ENCODE measurements around the gene UTF1.

Gene UTF1

GRCh38 chr10:133230044-133230361 lies at the start of gene UTF1:
UTF1 (plus strand) TSS chr10:133230217; CDS start chr10:133230289, 72 bp downstream.
- no peaks in the 10 kb centered on the region for H3K36me3 ChIP-seq (ENCODE audit: control insufficient read depth in 2 of 2, insufficient read depth in 2 of 2, low read length in 2 of 2)
- H3K27me3 ChIP-seq (ENCODE audit: control insufficient read depth in 2 of 2, insufficient read depth in 2 of 2, low read length in 2 of 2), result peaks cover 15 to 22% of the 10 kb centered on the region in 2 donors
- H3K4me3 ChIP-seq (ENCODE audit: low read length in 2 of 2), result no peak within 1 kb of the TSS
- H3K27ac ChIP-seq (ENCODE audit: low read depth in 2 of 2, low read length in 2 of 2), result no peak within 1 kb of the TSS
- no peaks in the 10 kb centered on the region for H3K4me1 ChIP-seq (ENCODE audit: control insufficient read depth in 2 of 2, insufficient read depth in 2 of 2, low read length in 2 of 2)
- no peak within 1 kb of the TSS for H3K9ac ChIP-seq (ENCODE audit: low read depth in 1 of 2, low read length in 2 of 2)
- no peaks in the 10 kb centered on the region for H3K9me3 ChIP-seq (ENCODE audit: control insufficient read depth in 2 of 2, low read length in 2 of 2)

GRCh38 chr10:133180965-133181639 lies 48.9 kb upstream of the UTF1 start:
- Histone ChIP-seq H3K9ac (ENCODE audit: low read depth in 1 of 2, low read length in 2 of 2) (no peak overlapping the region), H3K36me3 (ENCODE audit: control insufficient read depth in 2 of 2, insufficient read depth in 2 of 2, low read length in 2 of 2) (no peaks in the 10 kb centered on the region), H3K27me3 (ENCODE audit: control insufficient read depth in 2 of 2, insufficient read depth in 2 of 2, low read length in 2 of 2) (no peaks in the 10 kb centered on the region), H3K4me3 (ENCODE audit: low read length in 2 of 2) (no peak overlapping the region), H3K9me3 (ENCODE audit: control insufficient read depth in 2 of 2, low read length in 2 of 2) (peaks cover 0 to 7% of the 10 kb centered on the region in 2 donors), H3K4me1 (ENCODE audit: control insufficient read depth in 2 of 2, insufficient read depth in 2 of 2, low read length in 2 of 2) (no peaks in the 10 kb centered on the region), H3K27ac (ENCODE audit: low read depth in 2 of 2, low read length in 2 of 2) (no peak overlapping the region)

- Histone ChIP-seq H3K4me1 (ENCODE audit: control insufficient read depth in 2 of 2, insufficient read depth in 2 of 2, low read length in 2 of 2) (no peaks in the 10 kb centered on the region), H3K27me3 (ENCODE audit: control insufficient read depth in 2 of 2, insufficient read depth in 2 of 2, low read length in 2 of 2) (no peaks in the 10 kb centered on the region), H3K4me3 (ENCODE audit: low read length in 2 of 2) (no peak overlapping the region), H3K27ac (ENCODE audit: low read depth in 2 of 2, low read length in 2 of 2) (no peak overlapping the region), H3K36me3 (ENCODE audit: control insufficient read depth in 2 of 2, insufficient read depth in 2 of 2, low read length in 2 of 2) (no peaks in the 10 kb centered on the region), H3K9me3 (ENCODE audit: control insufficient read depth in 2 of 2, low read length in 2 of 2) (peaks cover 0 to 7% of the 10 kb centered on the region in 2 donors), H3K9ac (ENCODE audit: low read depth in 1 of 2, low read length in 2 of 2) (no peak overlapping the region)
Observed at GRCh38 chr10:133182190-133182589, 47.8 kb upstream of the UTF1 start.

GRCh38 chr10:133182791-133183645 lies 47.0 kb upstream of the UTF1 start:
- H3K36me3 ChIP-seq (ENCODE audit: control insufficient read depth in 2 of 2, insufficient read depth in 2 of 2, low read length in 2 of 2), result no peaks in the 10 kb centered on the region
- no peak overlapping the region for H3K27ac ChIP-seq (ENCODE audit: low read depth in 2 of 2, low read length in 2 of 2)
- H3K4me3 ChIP-seq (ENCODE audit: low read length in 2 of 2), result no peak overlapping the region
- no peaks in the 10 kb centered on the region for H3K4me1 ChIP-seq (ENCODE audit: control insufficient read depth in 2 of 2, insufficient read depth in 2 of 2, low read length in 2 of 2)
- H3K9ac ChIP-seq (ENCODE audit: low read depth in 1 of 2, low read length in 2 of 2), result no peak overlapping the region
- no peaks in the 10 kb centered on the region for H3K9me3 ChIP-seq (ENCODE audit: control insufficient read depth in 2 of 2, low read length in 2 of 2)
- H3K27me3 ChIP-seq (ENCODE audit: control insufficient read depth in 2 of 2, insufficient read depth in 2 of 2, low read length in 2 of 2), result no peaks in the 10 kb centered on the region

GRCh38 chr10:133183646-133184378 lies 46.2 kb upstream of the UTF1 start:
- H3K9me3 ChIP-seq (ENCODE audit: control insufficient read depth in 2 of 2, low read length in 2 of 2), result no peaks in the 10 kb centered on the region
- H3K9ac ChIP-seq (ENCODE audit: low read depth in 1 of 2, low read length in 2 of 2), result no peak overlapping the region
- H3K27me3 ChIP-seq (ENCODE audit: control insufficient read depth in 2 of 2, insufficient read depth in 2 of 2, low read length in 2 of 2), result no peaks in the 10 kb centered on the region
- no peak overlapping the region for H3K27ac ChIP-seq (ENCODE audit: low read depth in 2 of 2, low read length in 2 of 2)
- no peaks in the 10 kb centered on the region for H3K36me3 ChIP-seq (ENCODE audit: control insufficient read depth in 2 of 2, insufficient read depth in 2 of 2, low read length in 2 of 2)
- H3K4me1 ChIP-seq (ENCODE audit: control insufficient read depth in 2 of 2, insufficient read depth in 2 of 2, low read length in 2 of 2), result no peaks in the 10 kb centered on the region
- H3K4me3 ChIP-seq (ENCODE audit: low read length in 2 of 2), result no peak overlapping the region

- Histone ChIP-seq H3K4me3 (ENCODE audit: low read length in 2 of 2) (no peak overlapping the region), H3K27me3 (ENCODE audit: control insufficient read depth in 2 of 2, insufficient read depth in 2 of 2, low read length in 2 of 2) (no peaks in the 10 kb centered on the region), H3K27ac (ENCODE audit: low read depth in 2 of 2, low read length in 2 of 2) (no peak overlapping the region), H3K4me1 (ENCODE audit: control insufficient read depth in 2 of 2, insufficient read depth in 2 of 2, low read length in 2 of 2) (no peaks in the 10 kb centered on the region), H3K9me3 (ENCODE audit: control insufficient read depth in 2 of 2, low read length in 2 of 2) (no peaks in the 10 kb centered on the region), H3K9ac (ENCODE audit: low read depth in 1 of 2, low read length in 2 of 2) (no peak overlapping the region), H3K36me3 (ENCODE audit: control insufficient read depth in 2 of 2, insufficient read depth in 2 of 2, low read length in 2 of 2) (no peaks in the 10 kb centered on the region)
Observed at GRCh38 chr10:133184591-133185244, 45.3 kb upstream of the UTF1 start.

GRCh38 chr10:133185421-133185820 lies 44.6 kb upstream of the UTF1 start:
- no peaks in the 10 kb centered on the region for H3K4me1 ChIP-seq (ENCODE audit: control insufficient read depth in 2 of 2, insufficient read depth in 2 of 2, low read length in 2 of 2)
- H3K27me3 ChIP-seq (ENCODE audit: control insufficient read depth in 2 of 2, insufficient read depth in 2 of 2, low read length in 2 of 2), result no peaks in the 10 kb centered on the region
- H3K4me3 ChIP-seq (ENCODE audit: low read length in 2 of 2), result no peak overlapping the region
- no peak overlapping the region for H3K27ac ChIP-seq (ENCODE audit: low read depth in 2 of 2, low read length in 2 of 2)
- no peaks in the 10 kb centered on the region for H3K9me3 ChIP-seq (ENCODE audit: control insufficient read depth in 2 of 2, low read length in 2 of 2)
- H3K36me3 ChIP-seq (ENCODE audit: control insufficient read depth in 2 of 2, insufficient read depth in 2 of 2, low read length in 2 of 2), result no peaks in the 10 kb centered on the region
- H3K9ac ChIP-seq (ENCODE audit: low read depth in 1 of 2, low read length in 2 of 2), result no peak overlapping the region

- Histone ChIP-seq H3K4me1 (ENCODE audit: control insufficient read depth in 2 of 2, insufficient read depth in 2 of 2, low read length in 2 of 2) (no peaks in the 10 kb centered on the region), H3K4me3 (ENCODE audit: low read length in 2 of 2) (no peak overlapping the region), H3K9ac (ENCODE audit: low read depth in 1 of 2, low read length in 2 of 2) (no peak overlapping the region), H3K27ac (ENCODE audit: low read depth in 2 of 2, low read length in 2 of 2) (no peak overlapping the region), H3K36me3 (ENCODE audit: control insufficient read depth in 2 of 2, insufficient read depth in 2 of 2, low read length in 2 of 2) (no peaks in the 10 kb centered on the region), H3K27me3 (ENCODE audit: control insufficient read depth in 2 of 2, insufficient read depth in 2 of 2, low read length in 2 of 2) (no peaks in the 10 kb centered on the region), H3K9me3 (ENCODE audit: control insufficient read depth in 2 of 2, low read length in 2 of 2) (no peaks in the 10 kb centered on the region)
Observed at GRCh38 chr10:133185916-133186315, 44.1 kb upstream of the UTF1 start.

GRCh38 chr10:133186416-133187090 lies 43.5 kb upstream of the UTF1 start:
- Histone ChIP-seq H3K9me3 (ENCODE audit: control insufficient read depth in 2 of 2, low read length in 2 of 2) (no peaks in the 10 kb centered on the region), H3K4me1 (ENCODE audit: control insufficient read depth in 2 of 2, insufficient read depth in 2 of 2, low read length in 2 of 2) (no peaks in the 10 kb centered on the region), H3K27ac (ENCODE audit: low read depth in 2 of 2, low read length in 2 of 2) (no peak overlapping the region), H3K36me3 (ENCODE audit: control insufficient read depth in 2 of 2, insufficient read depth in 2 of 2, low read length in 2 of 2) (no peaks in the 10 kb centered on the region), H3K27me3 (ENCODE audit: control insufficient read depth in 2 of 2, insufficient read depth in 2 of 2, low read length in 2 of 2) (no peaks in the 10 kb centered on the region), H3K9ac (ENCODE audit: low read depth in 1 of 2, low read length in 2 of 2) (no peak overlapping the region), H3K4me3 (ENCODE audit: low read length in 2 of 2) (no peak overlapping the region)

Data from mucosa of rectum (tissue), 2 donors.